Liver (tissue), 3 donors: ENCODE results near the gene LSAMP.
"Not testable (repeated sequence)": the region's sequence is repeated elsewhere in the genome, so short reads cannot be mapped to it uniquely, and the experiment has no call there.

Experiments used
- TF ChIP-seq, protein P1 (sequence below): fragments of 150-350 bp; IDR thresholded peaks from 2 replicates; pipeline ENCODE4 v1.5.1; 2017; ENCODE audit warnings: improper control_type of control experiment, low read depth, low read length; ENCODE audit not compliant: missing input control
- TF ChIP-seq, protein P2 (sequence below): IDR thresholded peaks from 2 replicates; pipeline ENCODE4 v1.6.1; 2016; ENCODE audit warnings: antibody characterized with exemption, mild to moderate bottlenecking
- TF ChIP-seq, protein P3 (sequence below): IDR thresholded peaks from 2 replicates; pipeline ENCODE4 v1.6.1; 2016; ENCODE audit warnings: antibody characterized with exemption
- donor health status: healthy.
- donor health status: healthy.

DNA sequence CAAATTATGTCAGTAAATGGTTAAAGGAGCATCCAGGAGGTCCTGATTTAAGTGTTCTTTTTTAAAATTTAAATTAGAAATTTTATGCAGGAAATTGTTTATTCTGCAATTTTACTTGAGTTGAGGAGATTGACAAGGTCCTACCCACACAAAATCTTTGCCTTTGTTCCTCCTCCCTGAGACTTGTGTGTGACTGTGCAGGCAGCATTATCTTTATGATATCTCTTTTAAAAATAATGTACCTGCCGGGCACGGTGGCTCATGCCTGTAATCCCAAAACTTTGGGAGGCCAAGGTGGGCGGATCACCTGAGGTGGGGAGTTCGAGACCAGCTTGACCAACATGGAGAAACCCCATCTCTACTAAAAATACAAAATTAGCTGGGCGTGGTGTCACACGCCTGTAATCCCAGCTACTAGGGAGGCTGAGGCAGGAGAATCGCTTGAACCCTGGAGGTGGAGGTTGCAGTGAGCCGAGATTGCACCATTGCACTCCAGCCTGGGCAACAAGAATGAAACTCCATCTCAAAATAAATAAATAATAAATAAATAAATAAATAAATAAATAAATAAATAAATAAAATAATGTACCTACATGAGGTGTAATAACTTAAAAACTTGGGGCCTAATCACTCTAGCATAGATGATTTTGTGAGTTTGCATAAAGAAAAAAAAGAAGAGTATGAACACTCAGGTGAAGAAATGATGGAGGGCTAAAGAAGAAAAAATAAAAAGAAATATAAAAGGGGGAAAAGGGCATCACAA lies 374.6 kb downstream of the LSAMP start:
- TF ChIP-seq, protein P1, sequence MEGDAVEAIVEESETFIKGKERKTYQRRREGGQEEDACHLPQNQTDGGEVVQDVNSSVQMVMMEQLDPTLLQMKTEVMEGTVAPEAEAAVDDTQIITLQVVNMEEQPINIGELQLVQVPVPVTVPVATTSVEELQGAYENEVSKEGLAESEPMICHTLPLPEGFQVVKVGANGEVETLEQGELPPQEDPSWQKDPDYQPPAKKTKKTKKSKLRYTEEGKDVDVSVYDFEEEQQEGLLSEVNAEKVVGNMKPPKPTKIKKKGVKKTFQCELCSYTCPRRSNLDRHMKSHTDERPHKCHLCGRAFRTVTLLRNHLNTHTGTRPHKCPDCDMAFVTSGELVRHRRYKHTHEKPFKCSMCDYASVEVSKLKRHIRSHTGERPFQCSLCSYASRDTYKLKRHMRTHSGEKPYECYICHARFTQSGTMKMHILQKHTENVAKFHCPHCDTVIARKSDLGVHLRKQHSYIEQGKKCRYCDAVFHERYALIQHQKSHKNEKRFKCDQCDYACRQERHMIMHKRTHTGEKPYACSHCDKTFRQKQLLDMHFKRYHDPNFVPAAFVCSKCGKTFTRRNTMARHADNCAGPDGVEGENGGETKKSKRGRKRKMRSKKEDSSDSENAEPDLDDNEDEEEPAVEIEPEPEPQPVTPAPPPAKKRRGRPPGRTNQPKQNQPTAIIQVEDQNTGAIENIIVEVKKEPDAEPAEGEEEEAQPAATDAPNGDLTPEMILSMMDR: not testable (repeated sequence)
- TF ChIP-seq, protein P2, sequence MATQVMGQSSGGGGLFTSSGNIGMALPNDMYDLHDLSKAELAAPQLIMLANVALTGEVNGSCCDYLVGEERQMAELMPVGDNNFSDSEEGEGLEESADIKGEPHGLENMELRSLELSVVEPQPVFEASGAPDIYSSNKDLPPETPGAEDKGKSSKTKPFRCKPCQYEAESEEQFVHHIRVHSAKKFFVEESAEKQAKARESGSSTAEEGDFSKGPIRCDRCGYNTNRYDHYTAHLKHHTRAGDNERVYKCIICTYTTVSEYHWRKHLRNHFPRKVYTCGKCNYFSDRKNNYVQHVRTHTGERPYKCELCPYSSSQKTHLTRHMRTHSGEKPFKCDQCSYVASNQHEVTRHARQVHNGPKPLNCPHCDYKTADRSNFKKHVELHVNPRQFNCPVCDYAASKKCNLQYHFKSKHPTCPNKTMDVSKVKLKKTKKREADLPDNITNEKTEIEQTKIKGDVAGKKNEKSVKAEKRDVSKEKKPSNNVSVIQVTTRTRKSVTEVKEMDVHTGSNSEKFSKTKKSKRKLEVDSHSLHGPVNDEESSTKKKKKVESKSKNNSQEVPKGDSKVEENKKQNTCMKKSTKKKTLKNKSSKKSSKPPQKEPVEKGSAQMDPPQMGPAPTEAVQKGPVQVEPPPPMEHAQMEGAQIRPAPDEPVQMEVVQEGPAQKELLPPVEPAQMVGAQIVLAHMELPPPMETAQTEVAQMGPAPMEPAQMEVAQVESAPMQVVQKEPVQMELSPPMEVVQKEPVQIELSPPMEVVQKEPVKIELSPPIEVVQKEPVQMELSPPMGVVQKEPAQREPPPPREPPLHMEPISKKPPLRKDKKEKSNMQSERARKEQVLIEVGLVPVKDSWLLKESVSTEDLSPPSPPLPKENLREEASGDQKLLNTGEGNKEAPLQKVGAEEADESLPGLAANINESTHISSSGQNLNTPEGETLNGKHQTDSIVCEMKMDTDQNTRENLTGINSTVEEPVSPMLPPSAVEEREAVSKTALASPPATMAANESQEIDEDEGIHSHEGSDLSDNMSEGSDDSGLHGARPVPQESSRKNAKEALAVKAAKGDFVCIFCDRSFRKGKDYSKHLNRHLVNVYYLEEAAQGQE: not testable (repeated sequence)
- TF ChIP-seq, protein P3, sequence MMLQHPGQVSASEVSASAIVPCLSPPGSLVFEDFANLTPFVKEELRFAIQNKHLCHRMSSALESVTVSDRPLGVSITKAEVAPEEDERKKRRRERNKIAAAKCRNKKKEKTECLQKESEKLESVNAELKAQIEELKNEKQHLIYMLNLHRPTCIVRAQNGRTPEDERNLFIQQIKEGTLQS: not testable (repeated sequence)
